DMS 273 (cell line): ENCODE data around the gene MICALL1.

Experiments used
- DNase-seq: peaks from one replicate; lab custom pipeline; 2025; ENCODE audit not compliant: unreplicated experiment; lab: John Stamatoyannopoulos, UW

Gene MICALL1

GRCh38 chr22:37905534-37906363 lies at the start of gene MICALL1:
Gene MICALL1 (plus strand): TSS chr22:37906297. CDS start chr22:37906423, 126 bp downstream.
- DNase-seq = peak; percentile 82

DNA sequence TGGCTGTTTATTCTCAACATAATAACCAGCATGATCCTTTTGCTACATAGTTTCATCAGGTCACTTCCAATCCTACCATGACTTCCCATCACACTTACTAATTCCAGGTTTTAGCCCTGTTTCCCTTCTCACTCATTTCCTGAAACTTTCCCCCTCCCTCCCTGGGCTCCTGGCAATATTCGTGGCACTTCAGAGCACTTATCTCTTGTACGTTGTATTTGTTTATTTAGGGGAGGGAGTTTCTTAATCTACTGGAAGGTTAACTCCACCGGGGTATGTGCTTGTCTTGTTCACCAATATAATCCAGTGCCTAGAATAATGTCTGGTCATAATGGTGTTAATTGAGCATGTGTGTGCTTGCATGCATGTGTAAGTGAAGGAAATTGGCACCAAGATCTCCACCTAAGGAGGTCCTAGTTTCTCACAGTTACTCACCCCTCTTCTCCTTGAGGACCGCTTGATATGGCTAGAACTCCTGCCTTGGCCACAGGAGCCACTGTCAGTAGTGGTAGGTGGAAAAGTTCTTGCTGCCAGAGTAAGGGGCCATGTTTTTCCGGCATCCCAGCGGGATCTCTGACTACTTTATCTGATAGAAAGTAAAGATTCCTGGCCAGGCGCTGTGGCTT lies 45.2 kb upstream of the MICALL1 start:
- DNase-seq = no peak

GRCh38 chr22:37862570-37863325 lies 43.3 kb upstream of the MICALL1 start:
- peak; percentile 21 for DNase-seq

DNA sequence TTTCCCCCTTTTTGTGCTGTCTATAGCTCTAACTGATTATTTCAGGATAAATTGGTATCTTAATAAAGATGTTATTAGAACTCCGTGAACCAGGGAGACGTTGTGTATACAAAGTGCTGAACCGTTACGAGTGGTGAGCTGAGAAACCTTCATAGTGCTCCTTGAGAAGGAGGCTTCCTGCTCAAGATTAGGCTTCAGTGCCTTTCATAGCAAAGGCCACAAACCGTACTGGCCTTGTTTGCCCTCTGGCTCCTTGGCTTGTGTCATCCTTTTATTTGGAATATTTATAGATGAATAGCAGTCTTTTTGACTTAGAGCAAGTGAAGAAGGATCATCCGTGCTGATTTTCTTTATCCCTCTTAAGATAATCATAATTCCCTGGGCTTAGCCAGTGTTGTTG lies 40.6 kb upstream of the MICALL1 start:
- DNase-seq = no peak

DNA sequence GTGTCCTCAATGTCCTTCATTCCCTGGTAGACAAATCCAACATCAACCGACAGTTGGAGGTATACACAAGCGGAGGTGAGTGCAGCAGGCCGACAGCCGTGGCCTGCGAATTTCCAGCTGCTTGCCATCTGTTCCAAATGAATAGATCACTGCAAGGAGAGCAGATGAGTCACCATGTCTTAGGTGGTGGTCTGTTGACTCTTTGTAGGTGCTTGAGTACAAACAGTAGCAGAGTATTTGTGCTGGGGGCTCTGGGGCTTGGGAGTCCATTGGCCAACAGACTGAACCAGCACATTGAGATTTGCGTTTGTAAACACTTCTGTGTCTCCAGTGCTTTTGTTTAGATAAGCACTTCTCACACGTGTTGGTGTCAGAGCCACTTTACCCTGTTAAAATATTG lies 35.8 kb upstream of the MICALL1 start:
- DNase-seq = peak; percentile 73

DNA sequence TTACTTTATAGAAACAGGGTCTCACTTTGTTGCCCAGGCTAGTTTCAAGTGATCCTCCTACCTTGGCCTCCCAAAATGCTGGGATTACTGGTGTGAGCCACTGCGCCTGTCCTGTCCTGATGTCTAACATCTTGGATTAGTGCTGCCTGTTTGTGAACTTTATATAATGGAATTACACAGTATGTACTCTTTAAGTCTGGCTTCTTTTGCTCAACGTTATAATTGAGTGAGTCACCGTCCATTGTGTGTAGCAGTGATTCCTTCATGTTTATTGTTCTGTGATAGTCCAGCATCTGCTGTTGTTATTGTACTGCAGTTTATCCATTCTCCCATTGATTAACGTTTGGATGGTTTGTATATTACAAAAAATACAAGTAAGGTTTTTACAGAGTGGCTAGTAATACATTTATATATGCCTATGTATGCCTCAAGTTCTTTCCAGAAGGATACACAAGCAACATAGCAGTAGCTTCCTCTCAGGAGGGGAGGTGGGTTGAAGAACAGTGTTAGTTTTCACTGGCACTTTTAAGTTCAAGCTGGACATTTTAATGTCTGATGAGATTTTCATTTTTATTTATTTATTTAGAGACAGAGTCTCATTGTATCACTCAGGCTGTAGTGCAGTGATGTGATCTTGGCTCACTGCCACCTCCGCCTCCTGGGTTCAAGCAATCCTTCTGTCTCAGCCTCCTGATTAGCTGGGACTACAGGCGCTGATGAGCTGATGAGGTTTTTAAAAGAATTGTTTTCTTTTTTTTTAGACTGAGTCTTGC lies 25.2 kb upstream of the MICALL1 start:
- DNase-seq = no peak

GRCh38 chr22:37884420-37884819 lies 21.7 kb upstream of the MICALL1 start:
- DNase-seq = no peak

DNA sequence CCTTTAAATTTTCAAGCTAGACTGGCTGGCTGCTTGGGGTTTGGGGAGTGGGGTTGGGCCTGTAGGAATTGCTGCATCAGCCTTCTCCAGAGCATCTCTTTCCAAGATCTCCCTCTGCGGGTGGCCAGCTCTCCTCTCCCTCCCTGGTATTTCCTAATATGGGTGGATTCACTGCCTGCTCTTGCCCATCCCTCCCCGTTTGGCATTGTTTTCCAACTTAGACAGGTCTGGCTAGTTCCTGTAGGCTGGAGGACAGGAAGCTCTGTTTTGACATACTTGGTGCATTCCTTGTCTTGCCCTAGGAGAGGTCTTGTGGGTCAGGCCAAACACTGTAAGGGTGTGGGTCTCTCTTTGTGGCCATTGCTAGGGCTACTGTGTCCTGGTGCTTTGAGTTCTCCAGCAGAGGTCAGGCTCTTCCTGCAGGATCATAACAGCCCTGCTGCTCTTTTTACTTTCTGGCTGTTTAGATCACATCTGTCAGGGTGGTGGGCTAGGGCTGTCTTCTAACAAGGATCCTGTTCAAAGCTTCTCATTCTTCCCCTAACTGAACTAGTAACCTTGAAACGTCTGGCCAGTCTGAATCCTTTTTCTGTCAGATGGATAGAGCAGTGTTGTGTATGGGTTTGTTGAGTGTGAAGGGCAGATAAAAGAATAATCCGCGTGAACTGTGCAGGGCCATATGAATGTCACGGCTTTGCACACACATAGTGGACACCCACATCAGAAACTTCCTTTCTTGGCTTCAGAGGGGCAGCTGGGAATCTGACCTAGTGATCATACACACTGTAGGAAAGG lies 18.3 kb upstream of the MICALL1 start:
- no peak for DNase-seq

DNA sequence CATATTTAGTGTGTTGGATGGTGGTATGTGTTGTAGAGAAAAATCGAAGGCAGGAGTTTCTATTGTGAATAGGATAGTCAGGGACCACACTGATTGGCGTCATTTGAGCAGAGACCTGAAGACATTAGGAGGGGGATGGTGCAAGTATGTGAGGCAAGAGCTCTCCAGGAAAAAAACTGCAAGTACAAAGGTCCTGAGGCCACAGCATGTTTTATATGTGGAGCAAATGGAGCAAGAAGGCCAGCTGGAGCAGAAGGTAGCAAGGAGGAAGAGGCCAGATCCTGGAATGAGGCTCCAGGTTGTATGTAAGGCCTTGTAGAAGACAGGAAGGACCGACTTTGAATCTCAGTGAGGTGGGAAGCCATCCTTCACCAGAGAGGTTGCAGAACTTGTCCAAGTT lies 14.2 kb upstream of the MICALL1 start:
- DNase-seq = no peak

- DNase-seq = peak; percentile 86
These were observed 13.3 kb upstream of the MICALL1 start for GRCh38 chr22:37892566-37893335.

GRCh38 chr22:37893583-37893983 lies 12.5 kb upstream of the MICALL1 start:
- DNase-seq = no peak

DNA sequence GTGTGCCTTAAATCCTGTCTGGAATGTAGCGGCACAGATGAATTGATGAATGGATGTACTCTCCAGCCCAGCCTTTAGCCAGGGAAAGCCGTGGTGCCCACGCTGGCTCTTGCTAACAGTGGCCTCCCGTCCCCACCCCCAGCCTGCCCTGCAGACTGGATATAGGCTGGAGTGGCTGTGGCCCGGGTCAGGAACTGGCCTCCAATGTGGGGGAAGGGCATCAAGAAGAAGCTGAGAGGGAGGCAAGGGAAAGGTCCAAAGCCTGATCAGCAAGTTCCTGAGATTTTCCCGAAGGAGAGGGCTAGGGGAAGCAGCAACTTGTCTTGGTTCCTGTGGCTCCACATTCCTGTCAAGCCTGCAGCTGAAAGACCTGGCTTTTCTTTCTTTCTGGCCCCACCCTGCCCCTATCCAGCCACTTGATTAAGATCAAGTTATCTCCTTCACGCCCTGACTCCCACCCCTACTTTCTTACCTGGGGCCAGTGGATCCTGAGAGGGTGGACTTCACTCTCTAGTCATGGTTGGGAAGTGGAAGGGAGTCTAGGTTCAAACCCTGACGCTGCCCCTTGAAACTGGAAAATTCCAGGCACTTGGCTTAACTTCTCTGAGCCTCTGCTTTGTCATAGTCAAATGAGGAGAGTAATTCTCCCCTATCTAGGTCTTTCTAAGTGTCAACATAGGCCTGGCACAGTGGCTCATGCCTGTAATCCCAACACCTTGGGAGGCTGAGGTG lies 11.0 kb upstream of the MICALL1 start:
- DNase-seq = no peak

- no peak for DNase-seq
These were observed 9.9 kb upstream of the MICALL1 start for GRCh38 chr22:37896181-37896592.

- no peak for DNase-seq
These were observed 9.2 kb upstream of the MICALL1 start for GRCh38 chr22:37896939-37897338.

DNA sequence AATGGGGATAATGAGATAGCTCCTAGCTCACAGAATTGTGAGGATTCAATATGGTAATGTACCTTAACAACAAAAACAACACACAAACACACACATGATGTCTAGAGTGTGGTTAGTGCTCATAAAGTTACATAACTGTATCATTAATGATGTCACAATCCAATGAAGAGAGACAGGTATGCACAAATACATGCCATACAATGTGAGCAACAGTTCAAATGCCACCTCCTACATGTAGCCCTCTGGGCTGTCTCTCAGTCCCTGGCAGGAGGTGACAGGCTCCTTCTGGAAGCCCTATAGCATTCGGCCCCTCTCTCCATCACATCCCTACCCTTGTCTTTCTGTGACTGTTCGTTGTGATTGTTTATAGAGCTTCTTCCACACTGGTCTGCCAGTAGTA lies 8.3 kb upstream of the MICALL1 start:
- no peak for DNase-seq

GRCh38 chr22:37898441-37899181 lies 7.5 kb upstream of the MICALL1 start:
- no peak for DNase-seq

DNA sequence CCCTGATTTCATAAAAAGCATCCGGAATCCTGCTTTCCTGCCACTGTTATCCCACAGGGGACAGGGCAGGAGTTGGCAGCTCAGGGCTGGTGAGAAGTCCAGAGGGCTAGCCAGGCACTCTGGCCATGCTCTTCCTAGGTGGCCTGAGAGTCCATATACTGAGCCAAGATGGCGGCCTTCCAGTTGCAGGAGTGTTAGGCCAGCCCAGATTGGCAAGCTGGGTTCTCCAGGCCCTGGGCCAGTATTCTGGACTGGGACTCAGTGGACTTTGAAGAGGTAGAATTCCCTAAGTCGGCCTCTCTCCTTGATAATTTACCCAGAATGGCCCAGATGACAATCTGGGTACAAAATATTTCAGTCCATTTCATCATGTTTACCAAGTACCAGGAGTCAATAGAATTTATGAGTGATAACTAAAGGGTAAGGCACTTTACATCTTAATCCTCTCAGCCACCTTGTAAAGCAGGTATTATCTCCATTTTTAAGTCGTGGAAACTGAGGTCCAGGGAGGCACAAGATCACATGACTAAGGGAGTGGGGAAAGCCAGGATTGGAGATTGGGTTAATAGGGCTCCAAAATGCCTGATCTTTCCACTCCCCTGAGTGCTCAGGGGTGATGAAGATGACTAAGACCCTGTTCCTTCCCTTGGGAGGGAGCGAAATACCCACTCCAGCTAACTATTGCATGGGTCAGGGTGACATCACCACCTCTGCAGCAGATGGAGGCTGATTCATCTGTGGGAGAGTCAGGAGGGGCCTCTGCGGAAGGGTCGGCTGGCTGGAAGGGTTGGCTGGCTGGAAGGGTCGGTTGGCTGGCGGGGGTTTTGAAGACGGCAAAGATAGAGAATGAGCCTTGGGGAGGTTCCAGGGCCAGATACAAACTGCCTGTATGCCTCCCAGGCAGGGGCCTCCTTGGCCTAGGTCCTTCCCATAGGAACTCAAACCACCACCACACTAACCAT lies 1.2 kb upstream of the MICALL1 start:
- peak; percentile 81 for DNase-seq
